ENCODE measurements around the gene RIN2. TPM values are rescaled to one million over a fixed set of nuclear protein-coding genes. Genes with fewer than 3 reads are reported as not detected.

The RIN2 gene
- total RNA-seq, 1 experiment from 2014 or later: 1.5 TPM

DNA sequence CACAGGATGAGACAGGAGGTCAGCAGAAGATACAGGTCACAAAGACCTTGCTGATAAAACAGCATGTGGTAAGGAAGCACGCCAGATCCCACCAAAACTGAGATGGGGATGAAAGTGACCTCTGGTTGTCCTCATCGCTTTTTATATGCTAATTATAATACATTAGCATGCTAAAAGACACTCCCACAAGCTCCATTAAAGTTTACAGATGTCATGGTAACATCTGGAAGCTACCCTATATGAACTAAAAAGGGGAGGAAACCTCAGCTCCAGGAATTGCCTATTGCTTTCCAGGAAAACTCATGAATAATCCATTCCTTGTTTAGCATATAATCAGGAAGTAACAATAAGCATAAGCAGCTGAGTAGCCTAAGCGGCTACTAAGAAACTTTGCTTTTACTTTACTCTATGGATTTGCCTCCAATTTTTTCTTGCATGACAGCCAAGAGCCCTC is 8.4 kb upstream of the RIN2 start:
- intact Hi-C loops (cut with micrococcal nuclease): no loop called here
- Histone ChIP-seq H3K4me3 (replicated peaks in 1 of 2; ENCODE audit: low read depth in 1 of 2, low read length in 2 of 2) (no peak overlapping the region), H3K27ac (ENCODE audit: low read depth, low read length) (no peak overlapping the region), H3K27me3 (ENCODE audit: insufficient read depth, low read length) (no peaks in the 10 kb centered on the region), H2AFZ (ENCODE audit: low read depth, low read length, poor library complexity, severe bottlenecking) (no peak overlapping the region), H3K9ac (ENCODE audit: low read length) (no peak overlapping the region), H3K4me2 (ENCODE audit: low read length) (no peak overlapping the region), H3K36me3 (ENCODE audit: control insufficient read depth in 1 of 2, insufficient read depth in 2 of 2, low read length in 2 of 2) (no peaks in the 10 kb centered on the region), H3K4me1 (ENCODE audit: control insufficient read depth in 1 of 2, insufficient read depth in 2 of 2, low read length in 2 of 2) (no peaks in the 10 kb centered on the region), H3K9me3 (ENCODE audit: control insufficient read depth in 1 of 2, insufficient read depth in 1 of 2, low read depth in 1 of 2, low read length in 2 of 2) (no peaks in the 10 kb centered on the region), H4K20me1 (ENCODE audit: insufficient read depth) (no peaks in the 10 kb centered on the region), H3K9me2 (ENCODE audit: insufficient read depth) (no peaks in the 10 kb centered on the region), H3K79me2 (ENCODE audit: insufficient read depth, low read length) (no peaks in the 10 kb centered on the region)
- ChIA-PET CTCF (no interaction called here), RAD21 (ENCODE audit: low non-redundant PET in 1 of 2, low total read pairs in 2 of 2, uncharacterized antibody in 2 of 2, unreplicated experiment in 2 of 2) (no interaction called here), POLR2A (no interaction called here)
- BruUV-seq (replicated peaks): no TSS peak
- no peak for TF ChIP-seq SRF (IDR thresholded peaks at IDR 0.05; ENCODE audit: low read depth)
- TF ChIP-seq, protein P1, sequence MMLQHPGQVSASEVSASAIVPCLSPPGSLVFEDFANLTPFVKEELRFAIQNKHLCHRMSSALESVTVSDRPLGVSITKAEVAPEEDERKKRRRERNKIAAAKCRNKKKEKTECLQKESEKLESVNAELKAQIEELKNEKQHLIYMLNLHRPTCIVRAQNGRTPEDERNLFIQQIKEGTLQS (IDR thresholded peaks at IDR 0.05): no peak
- no peak for TF ChIP-seq SIN3A (IDR thresholded peaks at IDR 0.05; ENCODE audit: low read depth)
- TF ChIP-seq ELF1 (IDR thresholded peaks at IDR 0.05; ENCODE audit: borderline replicate concordance, low read depth): no peak
- no peak for TF ChIP-seq EZH2phosphoT487 (IDR thresholded peaks at IDR 0.05; ENCODE audit: borderline replicate concordance)
- TF ChIP-seq, protein P2, sequence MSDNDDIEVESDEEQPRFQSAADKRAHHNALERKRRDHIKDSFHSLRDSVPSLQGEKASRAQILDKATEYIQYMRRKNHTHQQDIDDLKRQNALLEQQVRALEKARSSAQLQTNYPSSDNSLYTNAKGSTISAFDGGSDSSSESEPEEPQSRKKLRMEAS (IDR thresholded peaks at IDR 0.05): no peak
- no peak for TF ChIP-seq YY1 (IDR thresholded peaks at IDR 0.05; ENCODE audit: extremely low read depth, insufficient replicate concordance, low read depth, low read length)
- TF ChIP-seq ZFX (IDR thresholded peaks at IDR 0.05): no peak
- no peak for TF ChIP-seq POLR2A (IDR thresholded peaks at IDR 0.05; ENCODE audit: borderline replicate concordance, extremely low read depth, insufficient read depth, insufficient read length)
- TF ChIP-seq, protein P3, sequence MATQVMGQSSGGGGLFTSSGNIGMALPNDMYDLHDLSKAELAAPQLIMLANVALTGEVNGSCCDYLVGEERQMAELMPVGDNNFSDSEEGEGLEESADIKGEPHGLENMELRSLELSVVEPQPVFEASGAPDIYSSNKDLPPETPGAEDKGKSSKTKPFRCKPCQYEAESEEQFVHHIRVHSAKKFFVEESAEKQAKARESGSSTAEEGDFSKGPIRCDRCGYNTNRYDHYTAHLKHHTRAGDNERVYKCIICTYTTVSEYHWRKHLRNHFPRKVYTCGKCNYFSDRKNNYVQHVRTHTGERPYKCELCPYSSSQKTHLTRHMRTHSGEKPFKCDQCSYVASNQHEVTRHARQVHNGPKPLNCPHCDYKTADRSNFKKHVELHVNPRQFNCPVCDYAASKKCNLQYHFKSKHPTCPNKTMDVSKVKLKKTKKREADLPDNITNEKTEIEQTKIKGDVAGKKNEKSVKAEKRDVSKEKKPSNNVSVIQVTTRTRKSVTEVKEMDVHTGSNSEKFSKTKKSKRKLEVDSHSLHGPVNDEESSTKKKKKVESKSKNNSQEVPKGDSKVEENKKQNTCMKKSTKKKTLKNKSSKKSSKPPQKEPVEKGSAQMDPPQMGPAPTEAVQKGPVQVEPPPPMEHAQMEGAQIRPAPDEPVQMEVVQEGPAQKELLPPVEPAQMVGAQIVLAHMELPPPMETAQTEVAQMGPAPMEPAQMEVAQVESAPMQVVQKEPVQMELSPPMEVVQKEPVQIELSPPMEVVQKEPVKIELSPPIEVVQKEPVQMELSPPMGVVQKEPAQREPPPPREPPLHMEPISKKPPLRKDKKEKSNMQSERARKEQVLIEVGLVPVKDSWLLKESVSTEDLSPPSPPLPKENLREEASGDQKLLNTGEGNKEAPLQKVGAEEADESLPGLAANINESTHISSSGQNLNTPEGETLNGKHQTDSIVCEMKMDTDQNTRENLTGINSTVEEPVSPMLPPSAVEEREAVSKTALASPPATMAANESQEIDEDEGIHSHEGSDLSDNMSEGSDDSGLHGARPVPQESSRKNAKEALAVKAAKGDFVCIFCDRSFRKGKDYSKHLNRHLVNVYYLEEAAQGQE (IDR thresholded peaks at IDR 0.05; ENCODE audit: low read depth): no peak
- no peak for TF ChIP-seq CEBPB (IDR thresholded peaks at IDR 0.05; ENCODE audit: low read depth)
- TF ChIP-seq EZH2 (IDR thresholded peaks at IDR 0.05): no peak
- TF ChIP-seq, protein P4, sequence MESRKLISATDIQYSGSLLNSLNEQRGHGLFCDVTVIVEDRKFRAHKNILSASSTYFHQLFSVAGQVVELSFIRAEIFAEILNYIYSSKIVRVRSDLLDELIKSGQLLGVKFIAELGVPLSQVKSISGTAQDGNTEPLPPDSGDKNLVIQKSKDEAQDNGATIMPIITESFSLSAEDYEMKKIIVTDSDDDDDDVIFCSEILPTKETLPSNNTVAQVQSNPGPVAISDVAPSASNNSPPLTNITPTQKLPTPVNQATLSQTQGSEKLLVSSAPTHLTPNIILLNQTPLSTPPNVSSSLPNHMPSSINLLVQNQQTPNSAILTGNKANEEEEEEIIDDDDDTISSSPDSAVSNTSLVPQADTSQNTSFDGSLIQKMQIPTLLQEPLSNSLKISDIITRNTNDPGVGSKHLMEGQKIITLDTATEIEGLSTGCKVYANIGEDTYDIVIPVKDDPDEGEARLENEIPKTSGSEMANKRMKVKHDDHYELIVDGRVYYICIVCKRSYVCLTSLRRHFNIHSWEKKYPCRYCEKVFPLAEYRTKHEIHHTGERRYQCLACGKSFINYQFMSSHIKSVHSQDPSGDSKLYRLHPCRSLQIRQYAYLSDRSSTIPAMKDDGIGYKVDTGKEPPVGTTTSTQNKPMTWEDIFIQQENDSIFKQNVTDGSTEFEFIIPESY (IDR thresholded peaks at IDR 0.05; ENCODE audit: extremely low read depth, insufficient replicate concordance, low read length): no peak
- TF ChIP-seq, protein P5, sequence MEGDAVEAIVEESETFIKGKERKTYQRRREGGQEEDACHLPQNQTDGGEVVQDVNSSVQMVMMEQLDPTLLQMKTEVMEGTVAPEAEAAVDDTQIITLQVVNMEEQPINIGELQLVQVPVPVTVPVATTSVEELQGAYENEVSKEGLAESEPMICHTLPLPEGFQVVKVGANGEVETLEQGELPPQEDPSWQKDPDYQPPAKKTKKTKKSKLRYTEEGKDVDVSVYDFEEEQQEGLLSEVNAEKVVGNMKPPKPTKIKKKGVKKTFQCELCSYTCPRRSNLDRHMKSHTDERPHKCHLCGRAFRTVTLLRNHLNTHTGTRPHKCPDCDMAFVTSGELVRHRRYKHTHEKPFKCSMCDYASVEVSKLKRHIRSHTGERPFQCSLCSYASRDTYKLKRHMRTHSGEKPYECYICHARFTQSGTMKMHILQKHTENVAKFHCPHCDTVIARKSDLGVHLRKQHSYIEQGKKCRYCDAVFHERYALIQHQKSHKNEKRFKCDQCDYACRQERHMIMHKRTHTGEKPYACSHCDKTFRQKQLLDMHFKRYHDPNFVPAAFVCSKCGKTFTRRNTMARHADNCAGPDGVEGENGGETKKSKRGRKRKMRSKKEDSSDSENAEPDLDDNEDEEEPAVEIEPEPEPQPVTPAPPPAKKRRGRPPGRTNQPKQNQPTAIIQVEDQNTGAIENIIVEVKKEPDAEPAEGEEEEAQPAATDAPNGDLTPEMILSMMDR (IDR thresholded peaks at IDR 0.05 in 2 of 3, conservative IDR thresholded peaks at IDR 0.05 in 1 of 3; ENCODE audit: borderline replicate concordance in 1 of 3, insufficient read depth in 1 of 3, low read depth in 2 of 3, low read length in 2 of 3): no peak
- ATAC-seq (no peak), DNase-seq (ENCODE audit: low read depth, low spot score) (no peak)

Data from HCT116 (cell line).